Measurements from ENCODE around the gene TIGD7.

Gene TIGD7, protein sequence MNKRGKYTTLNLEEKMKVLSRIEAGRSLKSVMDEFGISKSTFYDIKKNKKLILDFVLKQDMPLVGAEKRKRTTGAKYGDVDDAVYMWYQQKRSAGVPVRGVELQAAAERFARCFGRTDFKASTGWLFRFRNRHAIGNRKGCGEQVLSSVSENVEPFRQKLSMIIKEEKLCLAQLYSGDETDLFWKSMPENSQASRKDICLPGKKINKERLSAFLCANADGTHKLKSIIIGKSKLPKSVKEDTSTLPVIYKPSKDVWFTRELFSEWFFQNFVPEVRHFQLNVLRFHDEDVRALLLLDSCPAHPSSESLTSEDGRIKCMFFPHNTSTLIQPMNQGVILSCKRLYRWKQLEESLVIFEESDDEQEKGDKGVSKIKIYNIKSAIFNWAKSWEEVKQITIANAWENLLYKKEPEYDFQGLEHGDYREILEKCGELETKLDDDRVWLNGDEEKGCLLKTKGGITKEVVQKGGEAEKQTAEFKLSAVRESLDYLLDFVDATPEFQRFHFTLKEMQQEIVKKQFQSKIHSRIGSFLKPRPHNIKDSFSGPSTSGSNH

DNA sequence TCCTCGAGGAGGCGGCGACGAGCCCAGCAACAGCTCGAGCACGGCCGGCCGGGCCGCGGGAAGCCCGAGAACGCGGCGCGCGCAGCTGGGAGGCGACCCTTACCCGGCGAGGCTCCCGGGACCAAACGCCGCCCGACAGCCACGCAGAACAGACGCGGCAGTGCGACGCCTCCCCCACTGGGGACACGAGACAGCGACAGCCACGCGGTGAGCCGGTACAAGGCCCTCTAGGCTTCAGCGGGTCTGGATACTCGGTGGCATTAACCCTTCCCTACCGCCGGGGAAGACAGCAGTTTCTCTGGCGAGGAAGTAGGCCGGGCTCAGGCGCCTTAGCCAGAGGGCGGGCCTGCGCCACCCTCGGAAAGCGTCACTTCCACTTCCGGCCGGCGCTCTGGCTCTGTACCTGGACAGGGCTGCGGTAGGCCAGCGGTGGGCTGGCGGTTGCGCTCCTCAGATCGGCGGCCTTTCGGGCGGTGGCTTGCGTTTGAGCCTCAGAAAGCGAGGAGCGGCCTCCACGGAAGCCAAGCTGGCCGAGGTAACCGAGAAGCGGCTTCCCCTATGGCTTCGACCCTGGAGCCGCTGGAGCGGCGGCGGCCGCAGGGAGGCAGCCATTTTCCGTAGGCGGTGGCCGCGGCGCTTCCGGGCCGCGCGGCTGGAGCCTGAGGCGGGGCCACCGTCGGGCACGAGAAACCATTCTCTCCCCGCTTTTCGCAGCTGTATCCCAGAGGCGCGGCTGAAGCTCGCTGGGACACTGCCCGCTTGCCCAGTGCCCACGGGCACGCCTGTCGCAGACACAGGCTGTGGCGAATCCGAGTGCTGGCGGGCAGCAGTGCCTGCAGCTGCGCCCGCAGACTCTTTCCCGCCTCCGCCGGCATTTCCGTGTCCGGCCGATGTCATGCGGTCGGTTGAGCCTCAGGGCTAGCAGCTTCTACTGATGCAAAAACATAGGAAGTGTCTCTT lies at the start of gene TIGD7, which contains the start of gene ZNF75A:
Gene TIGD7, minus strand, starts transcription at position 322 of the 960 bp plus-strand sequence. CDS start 4,816 bp downstream, outside the sequence.
Gene ZNF75A, plus strand, starts transcription at position 389 of the 960 bp plus-strand sequence. CDS start 2,932 bp downstream, outside the sequence.
- DNase-seq = peak; percentile 70 to 77

DNA sequence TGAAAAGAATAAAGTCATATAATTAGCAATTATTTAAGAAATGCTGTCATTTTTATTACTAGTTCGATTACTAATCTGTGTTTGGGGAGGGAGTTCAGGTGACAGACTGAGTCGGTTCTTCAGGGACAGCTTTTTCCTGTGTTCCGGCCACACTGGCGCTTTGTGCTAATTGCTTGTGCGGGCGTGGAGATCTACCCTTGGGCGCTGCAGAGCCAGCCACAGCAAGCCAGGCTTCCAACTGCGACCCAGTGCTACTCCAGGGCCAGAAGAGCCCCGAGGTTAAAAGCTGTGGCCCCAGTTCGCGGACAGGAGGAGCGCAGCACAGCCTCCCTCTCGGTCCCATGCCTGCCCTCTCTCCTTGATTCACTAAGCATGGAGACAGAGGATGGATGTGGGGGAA lies 43.9 kb upstream of the TIGD7 start:
- no peak for DNase-seq

DNA sequence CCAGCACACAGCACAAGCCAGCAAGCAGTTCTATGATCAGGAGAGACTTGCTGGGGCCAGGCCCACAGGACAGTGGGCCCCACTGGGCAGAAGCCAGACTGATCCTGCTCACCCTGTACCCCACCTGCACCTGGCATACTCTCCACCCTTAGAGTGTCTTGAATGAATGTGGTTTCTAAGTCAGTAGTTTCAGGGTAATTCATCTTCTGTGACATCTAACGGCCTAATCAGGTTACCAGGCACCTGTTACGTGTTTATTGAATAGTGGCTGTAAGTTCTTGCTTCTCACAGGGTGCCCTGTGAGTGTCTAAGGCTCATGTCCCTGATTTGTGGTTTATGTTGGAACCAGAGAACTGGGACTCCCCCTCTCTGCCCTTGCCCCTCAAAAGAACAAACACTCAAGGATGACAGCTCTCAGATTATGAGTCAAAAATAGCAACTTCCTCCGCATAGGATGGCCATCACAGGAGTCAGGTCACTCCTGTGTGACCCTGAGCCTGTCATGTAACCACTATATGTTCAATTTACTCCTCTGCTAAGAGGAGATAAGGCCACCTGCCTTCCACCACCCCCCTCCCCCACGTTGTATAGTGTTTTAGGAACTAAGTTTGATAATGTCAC lies 43.4 kb upstream of the TIGD7 start:
- DNase-seq = no peak

DNA sequence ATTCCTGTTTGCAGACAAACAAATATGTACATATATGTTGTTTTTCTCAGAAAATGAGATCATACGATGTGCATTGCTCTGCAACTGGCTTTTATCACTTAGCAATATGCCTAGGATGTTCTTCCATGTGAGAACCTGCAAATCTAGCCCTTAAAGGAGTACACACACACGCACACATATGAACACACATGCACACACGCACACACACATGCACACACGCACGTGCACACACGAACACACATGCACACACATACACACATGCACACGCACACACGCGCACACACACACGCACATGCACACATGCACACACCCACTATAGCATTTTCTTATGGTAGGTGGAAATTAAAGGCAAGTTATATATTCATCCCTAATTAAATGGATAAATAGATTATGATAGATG lies 42.4 kb upstream of the TIGD7 start:
- no peak for DNase-seq

DNA sequence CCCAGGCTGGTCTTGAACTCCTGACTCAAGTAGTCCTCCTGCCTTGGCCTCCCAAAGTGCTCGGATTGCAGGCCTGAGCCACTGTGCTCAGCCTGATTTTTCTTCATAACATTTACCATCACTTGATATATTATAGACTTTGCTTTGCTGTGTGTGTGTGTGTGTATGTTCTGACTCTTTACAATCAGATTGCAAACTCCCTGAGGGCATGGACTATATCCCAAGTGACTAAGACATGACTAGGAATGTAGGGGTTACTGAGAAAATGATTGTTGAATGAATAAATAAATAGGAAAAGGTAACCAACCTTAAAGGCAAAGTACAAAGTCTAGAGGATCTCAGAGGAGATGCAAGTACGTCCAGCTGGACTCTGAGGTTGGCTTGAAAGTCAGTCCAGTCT lies 40.8 kb upstream of the TIGD7 start:
- DNase-seq = no peak

DNA sequence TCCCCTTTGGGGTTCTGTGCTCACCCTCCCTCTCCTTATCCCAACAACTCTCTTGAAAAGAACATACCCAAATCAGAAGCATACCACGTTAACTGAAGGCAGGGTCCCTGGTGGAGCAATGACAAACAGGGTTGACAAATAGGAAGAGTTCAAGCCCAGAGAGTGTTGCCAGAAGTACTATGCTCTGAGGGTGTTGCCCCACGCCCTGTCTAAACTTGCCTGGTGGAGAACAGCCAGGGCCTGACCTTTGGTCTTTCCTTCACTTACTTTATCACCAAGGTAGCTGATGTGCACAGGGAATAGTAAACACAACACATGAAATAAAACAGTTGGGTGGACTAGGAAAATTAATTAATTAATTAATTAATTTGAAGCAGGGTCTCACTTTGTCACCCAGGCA lies 23.4 kb upstream of the TIGD7 start:
- DNase-seq = no peak

- DNase-seq = no peak
Measured at GRCh38 chr16:3328104-3328503, 22.9 kb upstream of the TIGD7 start.

DNA sequence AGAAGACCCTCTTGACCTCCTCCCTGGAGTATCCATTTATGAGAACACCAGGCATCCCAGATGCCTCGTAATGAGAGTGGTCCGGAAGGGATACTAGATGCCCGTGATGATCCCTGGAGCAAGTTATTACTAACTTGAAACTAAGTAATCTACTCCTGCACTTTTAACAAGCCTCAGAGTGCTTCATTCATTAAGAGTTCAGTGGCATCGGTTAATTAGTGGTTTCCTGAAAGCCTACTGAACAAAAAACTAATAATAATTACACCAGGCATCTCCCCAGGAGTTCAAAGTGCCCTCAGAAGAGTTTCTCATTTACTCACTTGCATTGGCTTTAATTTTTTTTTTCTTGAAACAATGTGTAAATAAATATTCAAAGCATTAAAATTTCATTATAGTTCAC lies 22.3 kb upstream of the TIGD7 start:
- DNase-seq = no peak

DNA sequence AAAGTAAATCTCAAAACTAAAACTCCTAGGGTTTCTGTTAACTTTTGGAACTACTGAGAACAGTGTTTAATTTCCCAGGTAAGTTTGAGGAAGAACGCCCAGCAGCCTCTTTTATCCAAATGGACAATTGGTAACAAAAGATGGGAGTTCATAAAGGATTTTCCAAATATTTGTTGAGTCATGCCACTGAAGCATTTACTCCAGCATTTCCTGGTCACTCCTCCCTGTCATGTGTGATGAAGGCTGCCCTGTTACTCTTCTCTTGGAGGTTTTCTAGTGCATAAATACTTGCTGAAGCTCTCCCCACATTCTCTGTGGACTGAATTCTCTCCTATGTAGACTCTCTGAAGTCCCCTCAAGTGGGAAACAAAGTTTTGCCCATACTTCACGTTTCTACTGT lies 16.6 kb upstream of the TIGD7 start:
- DNase-seq = no peak

- no peak for DNase-seq
Measured at GRCh38 chr16:3317315-3317999, 12.2 kb upstream of the TIGD7 start.

DNA sequence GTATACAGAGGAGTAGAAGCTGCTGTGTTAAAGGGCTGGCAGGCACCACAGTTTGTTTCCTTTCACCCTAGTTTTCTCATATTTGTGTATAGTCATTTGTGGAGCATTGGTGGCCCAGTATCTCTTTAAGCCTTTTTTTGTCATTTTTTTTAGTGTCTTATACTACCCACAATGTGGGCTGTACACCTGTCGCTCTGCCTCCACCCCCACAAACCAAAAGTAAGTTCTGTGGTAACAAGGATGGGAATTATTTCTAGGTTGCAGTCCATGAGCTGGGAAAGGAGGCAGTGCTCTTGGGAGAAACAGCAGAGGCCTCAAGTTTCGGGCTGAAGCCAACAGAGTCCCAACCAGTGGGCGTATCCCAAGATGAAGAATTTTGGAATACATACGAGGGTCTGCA lies 6.3 kb upstream of the TIGD7 start:
- no peak for DNase-seq

GRCh38 chr16:3306078-3306477 lies 848 bp upstream of the TIGD7 start:
- DNase-seq = no peak

DNA sequence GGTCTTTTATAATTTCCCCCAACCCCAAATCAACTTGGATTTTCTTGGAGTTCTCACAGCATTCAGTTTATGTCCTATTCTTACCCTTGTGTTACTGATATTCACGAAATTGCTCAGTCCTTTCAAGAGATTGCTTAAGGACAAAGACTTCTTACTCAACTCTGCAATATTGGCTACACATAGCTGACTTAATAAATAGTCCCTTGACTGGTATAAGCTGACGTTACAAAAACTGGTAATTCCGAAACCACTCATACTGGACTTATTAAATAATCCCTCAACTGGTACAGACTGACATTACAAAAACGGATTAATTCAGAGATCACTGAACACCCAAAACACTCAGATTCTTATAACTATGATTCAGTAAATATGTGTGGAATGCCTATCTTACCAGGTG lies 860 bp downstream of the TIGD7 start:
- DNase-seq = no peak

DNA sequence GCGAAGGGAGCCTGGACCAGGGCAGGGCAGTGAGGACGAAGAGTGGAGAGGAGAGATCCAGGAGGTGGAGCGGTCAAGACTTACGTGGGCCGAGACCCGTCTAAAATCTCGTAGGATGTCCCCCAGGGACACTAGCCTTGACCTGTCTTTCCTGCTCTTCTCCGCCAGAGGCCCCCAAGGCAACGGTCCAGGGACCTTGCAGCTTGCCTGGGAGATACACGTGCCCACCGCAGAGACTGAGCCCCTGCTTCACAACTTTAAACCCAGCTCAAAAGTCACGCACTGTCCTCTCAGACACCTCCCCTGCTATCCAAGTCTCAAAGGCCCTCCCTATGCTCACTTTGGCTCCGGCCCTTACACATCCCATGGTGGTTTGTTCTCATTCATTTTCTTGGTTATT lies 9.4 kb downstream of the TIGD7 start:
- no peak for DNase-seq

DNA sequence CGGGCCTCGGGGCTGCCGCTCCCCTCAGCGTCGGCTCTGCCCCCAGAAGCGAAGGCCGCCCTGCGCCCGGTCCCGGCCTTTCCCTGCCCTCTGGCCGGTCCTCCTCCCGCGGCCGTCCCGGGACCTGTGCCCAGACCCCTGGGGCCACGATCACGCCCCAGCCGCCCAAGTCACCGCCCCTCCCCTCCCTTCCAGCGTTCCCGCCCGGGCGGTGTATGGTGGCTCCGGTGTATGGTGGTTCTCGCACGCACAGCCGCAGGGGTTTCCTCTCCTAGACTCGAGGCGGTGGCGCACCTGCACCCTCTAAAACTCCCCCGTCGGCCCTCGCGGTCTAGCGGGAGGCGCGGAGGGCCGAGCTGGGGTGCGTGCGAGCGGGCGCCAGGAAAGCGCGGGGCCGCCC lies 10.0 kb downstream of the TIGD7 start:
- no peak for DNase-seq

- DNase-seq = no peak
Measured at GRCh38 chr16:3292604-3293003, 12.6 kb downstream of the TIGD7 start.

- DNase-seq = no peak
Measured at GRCh38 chr16:3289998-3290673, 15.1 kb downstream of the TIGD7 start.

DNA sequence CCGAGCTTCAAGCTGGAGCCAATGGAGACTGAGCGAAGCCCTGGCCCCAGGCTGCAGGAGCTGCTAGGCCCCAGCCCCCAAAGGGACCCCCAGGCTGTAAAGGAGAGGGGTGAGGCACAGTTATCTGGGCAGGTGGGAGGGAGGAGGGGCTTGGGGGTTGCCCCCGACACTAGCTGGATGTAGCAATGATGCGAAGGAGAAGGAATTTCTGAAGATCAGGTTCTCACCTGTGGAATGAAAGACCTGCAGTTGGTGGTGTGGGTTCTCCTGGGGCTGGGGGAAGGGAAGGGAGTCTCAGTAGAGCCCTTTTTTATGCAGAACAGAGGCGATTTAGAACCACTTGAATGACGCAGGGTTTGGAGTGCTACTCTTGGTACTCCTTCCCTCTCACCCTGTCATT lies 20.1 kb downstream of the TIGD7 start:
- DNase-seq = no peak

GRCh38 chr16:3283543-3284447 lies 21.4 kb downstream of the TIGD7 start:
- DNase-seq = peak in 1 of 2 experiments; percentile 4

GRCh38 chr16:3282730-3283542 lies 22.3 kb downstream of the TIGD7 start, which contains the start of gene ZNF263:
Gene ZNF263, plus strand, starts transcription at chr16:3283491. Its CDS starts 328 bp downstream, at chr16:3283819.
- peak; percentile 92 to 94 for DNase-seq

All from activated CD4-positive, alpha-beta T cell treated with anti-CD3 and anti-CD28 coated beads, Interleukin-2, amount 50 U/mL, for 4 hours (primary cell).